CD4-positive, alpha-beta T cell treated with Interleukin-6 at 100 ng/mL for 8 hours (primary cell): ENCODE results near the gene ZDHHC9.

Experiments used
- DNase-seq: peaks from one replicate; pipeline ENCODE4 v3.0.0-alpha.2; 2020; ENCODE audit warnings: mixed read lengths, low spot score

ZDHHC9 gene

GRCh38 chrX:129763666-129764065 is 80.0 kb downstream of the ZDHHC9 start:
- no peak for DNase-seq

DNA sequence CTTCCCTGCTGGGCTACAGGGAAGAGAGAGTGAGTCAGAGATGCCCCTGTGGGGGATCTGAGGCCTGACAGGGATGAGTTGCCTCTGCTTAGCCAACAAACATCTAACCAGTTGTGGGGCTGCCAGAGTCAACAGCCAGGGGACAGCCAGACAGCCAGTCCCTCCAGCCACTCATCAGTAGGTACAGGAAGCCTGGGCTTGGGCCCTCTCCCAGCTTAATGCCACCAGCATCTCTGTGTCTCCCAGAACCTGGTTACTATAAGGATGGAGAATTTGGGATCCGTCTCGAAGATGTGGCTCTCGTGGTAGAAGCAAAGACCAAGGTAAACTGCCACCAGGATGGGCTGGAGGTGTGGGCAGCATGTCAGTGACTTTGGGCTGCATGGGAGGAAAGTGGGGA is 81.2 kb downstream of the ZDHHC9 start:
- DNase-seq, result no peak

GRCh38 chrX:129761596-129761995 is 82.1 kb downstream of the ZDHHC9 start:
- DNase-seq, result no peak

GRCh38 chrX:129760981-129761380 is 82.7 kb downstream of the ZDHHC9 start:
- DNase-seq, result no peak

GRCh38 chrX:129760155-129760554 is 83.5 kb downstream of the ZDHHC9 start:
- no peak for DNase-seq

DNA sequence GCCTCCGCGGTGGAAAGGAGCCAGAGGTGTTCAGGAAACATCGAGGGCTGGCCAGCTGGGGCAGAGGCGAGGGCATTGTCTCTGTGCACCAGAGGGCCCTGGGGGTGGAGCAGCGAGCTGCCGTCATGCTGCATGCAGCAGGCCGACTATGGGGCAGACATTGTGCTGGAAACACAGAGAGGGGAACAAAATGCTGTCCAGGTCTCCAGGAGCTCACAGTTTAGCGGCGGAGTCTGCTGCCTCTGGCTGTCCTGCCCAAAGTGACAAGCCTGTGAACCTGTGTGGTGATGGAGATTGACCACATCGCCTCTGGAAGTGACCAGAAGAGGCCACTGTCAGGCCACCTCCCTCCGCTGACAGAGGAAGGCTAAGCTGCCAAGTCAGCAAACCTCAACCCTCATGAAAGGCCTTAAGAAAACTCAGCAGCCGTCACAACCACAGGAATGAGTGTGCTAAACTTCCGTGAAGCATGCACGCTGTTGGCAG is 84.1 kb downstream of the ZDHHC9 start:
- DNase-seq, result peak; percentile 72

DNA sequence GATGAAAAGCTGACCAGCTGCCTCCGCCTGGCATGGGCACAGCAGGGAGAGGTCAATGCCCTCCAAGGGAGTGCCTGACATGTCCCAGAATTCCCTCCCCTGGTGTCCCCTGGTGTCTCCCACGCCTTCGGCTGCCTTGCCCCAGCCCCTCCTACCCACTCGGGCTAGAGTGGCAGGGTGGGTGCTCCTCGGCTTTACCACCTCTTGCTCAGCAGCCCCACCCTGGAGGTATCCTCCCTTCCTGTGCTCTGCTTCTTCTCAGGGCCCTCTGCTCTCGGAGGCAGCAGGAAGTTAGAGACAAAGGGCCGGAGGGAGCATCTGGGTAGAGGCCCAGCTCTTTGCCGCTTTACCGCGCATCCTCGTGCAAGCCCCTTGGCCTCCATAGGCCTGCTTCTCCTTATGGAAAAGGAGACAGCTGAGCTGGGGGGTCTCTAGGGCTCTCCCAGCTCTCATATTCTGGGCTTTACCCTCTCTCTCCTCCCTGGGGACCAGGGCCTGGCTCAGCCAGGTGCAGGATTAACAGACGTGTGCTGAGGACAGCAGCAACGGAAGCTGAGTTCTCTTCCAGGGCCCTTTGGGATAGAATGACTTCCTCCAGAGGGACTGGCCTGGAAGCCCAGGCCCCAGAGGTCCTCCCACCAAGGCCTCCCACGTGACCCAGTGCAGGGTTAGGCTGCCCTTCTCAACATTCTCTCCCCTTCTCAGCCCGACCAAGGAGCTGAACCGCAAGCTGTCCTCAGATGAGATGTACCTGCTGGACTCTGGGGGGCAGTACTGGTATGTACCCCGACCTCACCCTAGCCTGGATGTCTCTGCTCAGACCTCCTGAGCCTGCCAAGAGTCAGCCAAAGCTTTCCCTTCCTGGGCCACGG is 87.7 kb downstream of the ZDHHC9 start:
- peak; percentile 49 for DNase-seq

GRCh38 chrX:129754056-129755024 is 89.3 kb downstream of the ZDHHC9 start:
- no peak for DNase-seq
